H9 (cell line): Measurements from ENCODE around the gene PRRX2. TPM values are rescaled to one million over a fixed set of nuclear protein-coding genes. Genes with fewer than 3 reads are reported as not detected.

Experiments
- DNase-seq: peaks from one replicate; pipeline ENCODE4 v3.0.0-alpha.2; 2017
- H2AFZ ChIP-seq: one replicate; pipeline ENCODE4 v1.6.1; 2013; ENCODE audit warnings: mild to moderate bottlenecking, low read length, control low read depth, moderate library complexity
- H2AK5ac ChIP-seq: 2 replicates; pipeline ENCODE4 v1.6.1; 2013; ENCODE audit warnings: low read length, control low read depth, mixed read lengths; ENCODE audit not compliant: insufficient read length
- H2BK120ac ChIP-seq: one replicate; pipeline ENCODE4 v1.6.1; 2013; ENCODE audit warnings: low read depth, mild to moderate bottlenecking, low read length, control low read depth, inconsistent platforms; ENCODE audit not compliant: poor library complexity, severe bottlenecking
- H2BK12ac ChIP-seq: 2 replicates; pipeline ENCODE4 v1.6.1; 2013; ENCODE audit warnings: low read length, control low read depth, mixed read lengths, low read depth; ENCODE audit not compliant: insufficient read length
- H2BK15ac ChIP-seq: 2 replicates; pipeline ENCODE4 v1.6.1; 2013; ENCODE audit warnings: low read depth, low read length, control low read depth
- H2BK20ac ChIP-seq: one replicate; pipeline ENCODE4 v1.6.1; 2013; ENCODE audit warnings: low read depth, mild to moderate bottlenecking, low read length, control low read depth, inconsistent platforms; ENCODE audit not compliant: poor library complexity, severe bottlenecking
- H2BK5ac ChIP-seq: 2 replicates; pipeline ENCODE4 v1.6.1; 2013; ENCODE audit warnings: low read length, control low read depth, mixed read lengths; ENCODE audit not compliant: insufficient read length
- H3K14ac ChIP-seq: 2 replicates; pipeline ENCODE4 v1.6.1; 2013; ENCODE audit warnings: low read length, control low read depth; ENCODE audit not compliant: insufficient read depth
- H3K18ac ChIP-seq: 2 replicates; pipeline ENCODE4 v1.6.1; 2013; ENCODE audit warnings: low read depth, mild to moderate bottlenecking, mixed read lengths, low read length, control low read depth; ENCODE audit not compliant: insufficient read length
- H3K23ac ChIP-seq: 2 replicates; pipeline ENCODE4 v1.6.1; 2013; ENCODE audit warnings: low read length, control low read depth, mixed read lengths, low read depth; ENCODE audit not compliant: insufficient read length
- H3K23me2 ChIP-seq: 2 replicates; pipeline ENCODE4 v1.6.1; 2013; ENCODE audit warnings: low read depth, mild to moderate bottlenecking, mixed read lengths, low read length, control low read depth; ENCODE audit not compliant: insufficient read length, poor library complexity, severe bottlenecking
- H3K27ac ChIP-seq: 2 replicates; pipeline ENCODE4 v1.5.1; 2013; ENCODE audit warnings: low read length, control low read depth, mixed read lengths, low read depth; ENCODE audit not compliant: insufficient read length
- H3K27me3 ChIP-seq: 2 replicates; pipeline ENCODE4 v1.6.1; 2013; ENCODE audit warnings: low read length, control low read depth, inconsistent platforms; ENCODE audit not compliant: insufficient read depth
- H3K4ac ChIP-seq: 2 replicates; pipeline ENCODE4 v1.6.1; 2013; ENCODE audit warnings: low read depth, mild to moderate bottlenecking, control low read depth, inconsistent platforms, low read length, moderate library complexity
- H3K4me1 ChIP-seq: 2 replicates; pipeline ENCODE4 v1.6.1; 2013; ENCODE audit warnings: low read length, control low read depth, inconsistent platforms; ENCODE audit not compliant: insufficient read depth
- H3K4me2 ChIP-seq: 2 replicates; pipeline ENCODE4 v1.6.1; 2013; ENCODE audit warnings: low read length, control low read depth, mixed read lengths; ENCODE audit not compliant: insufficient read length, insufficient read depth
- H3K56ac ChIP-seq: 2 replicates; pipeline ENCODE4 v1.6.1; 2013; ENCODE audit warnings: low read depth, mild to moderate bottlenecking, mixed read lengths, low read length, control low read depth; ENCODE audit not compliant: insufficient read length
- H3K79me1 ChIP-seq: 2 replicates; pipeline ENCODE4 v1.6.1; 2013; ENCODE audit warnings: low read depth, mild to moderate bottlenecking, moderate library complexity, low read length, control low read depth, inconsistent platforms; ENCODE audit not compliant: insufficient read depth, poor library complexity, severe bottlenecking
- H3K79me2 ChIP-seq: 2 replicates; pipeline ENCODE4 v1.6.1; 2013; ENCODE audit warnings: low read length, control low read depth, inconsistent platforms; ENCODE audit not compliant: insufficient read depth
- H3K9ac ChIP-seq: 2 replicates; pipeline ENCODE4 v1.6.1; 2013; ENCODE audit warnings: low read length, control low read depth, mixed read lengths; ENCODE audit not compliant: insufficient read length; ENCODE audit errors: extremely low read depth
- H3K9me3 ChIP-seq: one replicate; pipeline ENCODE4 v1.6.1; 2013; ENCODE audit warnings: low read depth, low read length, inconsistent platforms; ENCODE audit not compliant: control insufficient read depth
- H3T11ph ChIP-seq: one replicate; pipeline ENCODE4 v1.6.1; 2013; ENCODE audit warnings: mild to moderate bottlenecking, low read length, control low read depth, inconsistent platforms
- H4K20me1 ChIP-seq: one replicate; pipeline ENCODE4 v1.6.1; 2013; ENCODE audit not compliant: control insufficient read depth, insufficient read length, insufficient read depth
- H4K5ac ChIP-seq: 2 replicates; pipeline ENCODE4 v1.6.1; 2013; ENCODE audit warnings: low read depth, mild to moderate bottlenecking, mixed read lengths, low read length, control low read depth; ENCODE audit not compliant: insufficient read length
- H4K8ac ChIP-seq: replicated peaks from 2 replicates; pipeline ENCODE4 v1.6.1; 2013; ENCODE audit warnings: low read length, control low read depth, mixed read lengths, low read depth; ENCODE audit not compliant: insufficient read length
- H4K91ac ChIP-seq: 2 replicates; pipeline ENCODE4 v1.6.1; 2013; ENCODE audit warnings: low read depth, mild to moderate bottlenecking, moderate library complexity, mixed read lengths, low read length, control low read depth; ENCODE audit not compliant: insufficient read length
- H3K27ac Mint-ChIP-seq, 3 experiments: 2 replicates in 2 of 3; 3 replicates in 1 of 3; pipeline ENCODE4 v1.8.0; 2020 to 2021; ENCODE audit warnings: mixed read lengths in 3 of 3, mild to moderate bottlenecking in 1 of 3, moderate library complexity in 1 of 3
- H3K27me3 Mint-ChIP-seq: 2 replicates; pipeline ENCODE4 v1.8.0; 2021; ENCODE audit warnings: low read depth, mild to moderate bottlenecking, moderate library complexity, mixed read lengths
- H3K36me3 Mint-ChIP-seq, 3 experiments: 2 replicates in 2 of 3; 3 replicates in 1 of 3; pipeline ENCODE4 v1.8.0; 2020 to 2021; ENCODE audit warnings: low read depth in 3 of 3, mixed read lengths in 3 of 3; ENCODE audit not compliant: insufficient read depth in 1 of 3
- H3K4me1 Mint-ChIP-seq, 2 experiments: 2 replicates each; pipeline ENCODE4 v1.8.0; 2020; ENCODE audit warnings: mixed read lengths in 2 of 2
- H3K4me3 Mint-ChIP-seq, 2 experiments: 2 replicates in 1 of 2; 3 replicates in 1 of 2; pipeline ENCODE4 v1.8.0; 2020 to 2021; ENCODE audit warnings: mild to moderate bottlenecking in 2 of 2, mixed read lengths in 2 of 2, moderate library complexity in 1 of 2
- H3K9me3 Mint-ChIP-seq, 2 experiments: 2 replicates in 1 of 2; 3 replicates in 1 of 2; pipeline ENCODE4 v1.8.0; 2020; ENCODE audit warnings: mild to moderate bottlenecking in 2 of 2, mixed read lengths in 2 of 2, moderate library complexity in 1 of 2
- CTCF ChIP-seq: fragments of 200-600 bp; sonication (generic); conservative IDR thresholded peaks from 3 replicates; pipeline ENCODE4 v1.8.0; 2021; ENCODE audit warnings: antibody characterized with exemption, mild to moderate bottlenecking
- WGBS: extraction: QIAGEN DNeasy Blood & Tissue Kit; methylation state at CpG from one replicate; pipeline ENCODE4 v1.1.7; 2013; ENCODE audit warnings: missing lambda C conversion rate, low lambda C conversion rate, mixed read lengths; ENCODE audit not compliant: insufficient read length; ENCODE audit errors: extremely low coverage; 5-methylcytosine and 5-hydroxymethylcytosine counted together
- total RNA-seq: library from RNA; stranded (reverse); gene quantifications from 2 replicates; pipeline ENCODE4 v1.2.1, GENCODE V29; 2021

The PRRX2 gene
- total RNA-seq, 1 experiment from 2014 or later, result 3.9 TPM

- no peak for DNase-seq
- Histone ChIP-seq H3K4me1 (no peaks in the 10 kb centered on the region), H3K27me3 (no peaks in the 10 kb centered on the region), H3K9me3 (no peaks in the 10 kb centered on the region), H2BK120ac (no peak overlapping the region), H3K4ac (no peak overlapping the region), H2AK5ac (no peak overlapping the region), H3K9ac (no peak overlapping the region), H4K91ac (no peak overlapping the region), H3T11ph (no peak overlapping the region), H3K23me2 (no peaks in the 10 kb centered on the region), H3K79me1 (no peaks in the 10 kb centered on the region), H4K20me1 (peaks cover 4% of the 10 kb centered on the region), H3K23ac (no peak overlapping the region), H2BK12ac (no peak overlapping the region), H2BK20ac (no peak overlapping the region), H4K8ac (no peak overlapping the region), H3K56ac (no peak overlapping the region), H4K5ac (no peak overlapping the region), H2BK15ac (no peak overlapping the region), H3K18ac (no peak overlapping the region), H3K27ac (no peak overlapping the region), H2AFZ (no peak overlapping the region), H3K79me2 (no peaks in the 10 kb centered on the region), H3K14ac (no peak overlapping the region), H3K4me2 (no peak overlapping the region), H2BK5ac (no peak overlapping the region)
- Mint-ChIP-seq H3K27ac (no peak overlapping the region), H3K27me3 (peaks cover 2% of the 10 kb centered on the region), H3K36me3 (no peaks in the 10 kb centered on the region), H3K4me3 (no peak overlapping the region), H3K4me1 (peaks cover 2 to 11% of the 10 kb centered on the region in 2 experiments; a peak in 2 of 4 replicates), H3K9me3 (no peaks in the 10 kb centered on the region)
- TF ChIP-seq CTCF, result no peak
- WGBS, result no CpG with 5 or more reads among the region's 5 CpGs
Measured at GRCh38 chr9:129717991-129718390, 52.5 kb downstream of the PRRX2 start.
